GM18499 (cell line): ENCODE measurements around the gene THRSP.
"Not testable (repeated sequence)": the region's sequence is repeated elsewhere in the genome, so short reads cannot be mapped to it uniquely, and the experiment has no call there.

Experiments
- ATAC-seq: cut with Tn5 transposase; IDR thresholded peaks from one replicate; pipeline ENCODE4 v1.9.1; 2021; ENCODE audit warnings: moderate number of reproducible peaks; ENCODE audit not compliant: insufficient read depth, unreplicated experiment

The THRSP gene

DNA sequence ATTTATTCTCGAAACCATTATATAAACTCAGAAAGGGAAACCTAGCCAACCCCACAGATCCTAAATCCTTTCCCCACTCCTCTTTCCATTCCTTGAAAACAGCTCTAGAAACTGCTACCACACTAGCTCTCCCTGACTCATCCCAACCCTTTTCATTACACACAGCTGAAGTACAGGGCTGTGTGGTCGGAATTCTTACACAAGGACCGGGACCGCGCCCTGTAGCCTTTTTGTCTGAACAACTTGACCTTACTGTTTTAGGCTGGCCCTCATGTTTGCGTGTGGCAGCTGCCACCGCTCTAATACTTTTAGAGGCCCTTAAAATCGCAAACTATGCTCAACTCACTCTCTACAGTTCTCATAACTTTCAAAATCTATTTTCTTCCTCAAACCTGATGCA is 20.8 kb downstream of the THRSP start:
- ATAC-seq, result not testable (repeated sequence)

DNA sequence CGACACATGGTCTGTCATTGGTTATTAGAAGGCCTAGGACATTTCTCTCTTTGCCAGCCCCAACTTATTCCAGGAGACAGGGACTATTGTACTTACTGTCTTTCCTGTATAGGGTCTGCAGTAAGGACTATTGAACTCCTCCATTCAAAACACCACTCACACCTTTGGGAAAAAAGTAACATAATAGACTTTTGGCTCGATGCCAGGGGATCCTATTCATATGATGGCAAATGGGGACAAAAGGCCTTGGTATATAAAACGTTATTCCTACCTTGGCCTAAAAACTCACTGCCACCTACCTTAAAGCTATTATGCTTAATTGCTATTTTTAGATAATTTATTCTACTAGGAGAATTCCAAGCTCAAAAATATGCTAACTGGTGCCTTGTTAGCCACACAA is 22.3 kb downstream of the THRSP start:
- no peak for ATAC-seq

DNA sequence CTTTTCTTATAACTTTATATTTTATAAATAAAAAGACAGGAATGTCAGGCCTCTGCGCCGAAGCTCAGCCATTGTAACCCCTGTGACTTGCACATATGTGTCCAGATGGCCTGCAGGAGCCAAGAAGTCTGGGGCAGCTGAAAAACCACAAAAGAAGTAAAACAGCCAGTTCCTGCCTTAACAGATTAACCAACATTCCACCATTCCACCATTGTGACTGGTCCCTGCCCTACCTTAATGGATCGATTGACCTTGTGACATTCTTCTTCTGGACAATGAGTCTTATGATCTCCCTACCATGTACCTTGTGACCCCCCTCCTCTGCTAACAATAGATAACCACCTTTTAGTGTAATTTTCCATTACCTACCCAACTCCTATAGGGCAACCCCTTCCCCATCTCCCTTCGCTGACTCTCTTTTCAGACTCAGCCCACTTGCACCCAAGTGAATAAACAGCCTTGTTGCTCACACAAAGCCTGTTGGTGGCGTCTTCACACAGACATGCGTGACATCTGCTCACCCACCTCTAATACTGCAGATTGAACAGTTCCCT is 22.9 kb downstream of the THRSP start:
- ATAC-seq, result not testable (repeated sequence)

DNA sequence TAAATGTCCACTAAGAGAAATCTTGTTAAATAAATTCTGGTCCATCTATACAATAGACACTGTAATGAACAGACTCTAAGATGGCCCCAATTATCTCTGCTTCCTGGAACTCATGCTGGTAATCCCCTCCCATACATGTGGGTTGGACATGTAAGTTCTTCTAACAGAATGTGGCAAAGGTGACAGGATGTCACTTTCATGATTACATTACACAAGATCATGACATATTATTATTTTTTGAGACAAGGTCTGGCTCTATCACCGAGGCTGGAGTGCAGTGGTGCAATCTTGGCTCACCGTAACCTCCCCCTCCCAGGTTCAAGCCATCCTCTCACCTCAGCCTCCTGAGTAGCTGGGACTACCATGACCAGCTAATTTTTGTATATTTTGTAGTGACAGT is 30.6 kb downstream of the THRSP start:
- no peak for ATAC-seq

DNA sequence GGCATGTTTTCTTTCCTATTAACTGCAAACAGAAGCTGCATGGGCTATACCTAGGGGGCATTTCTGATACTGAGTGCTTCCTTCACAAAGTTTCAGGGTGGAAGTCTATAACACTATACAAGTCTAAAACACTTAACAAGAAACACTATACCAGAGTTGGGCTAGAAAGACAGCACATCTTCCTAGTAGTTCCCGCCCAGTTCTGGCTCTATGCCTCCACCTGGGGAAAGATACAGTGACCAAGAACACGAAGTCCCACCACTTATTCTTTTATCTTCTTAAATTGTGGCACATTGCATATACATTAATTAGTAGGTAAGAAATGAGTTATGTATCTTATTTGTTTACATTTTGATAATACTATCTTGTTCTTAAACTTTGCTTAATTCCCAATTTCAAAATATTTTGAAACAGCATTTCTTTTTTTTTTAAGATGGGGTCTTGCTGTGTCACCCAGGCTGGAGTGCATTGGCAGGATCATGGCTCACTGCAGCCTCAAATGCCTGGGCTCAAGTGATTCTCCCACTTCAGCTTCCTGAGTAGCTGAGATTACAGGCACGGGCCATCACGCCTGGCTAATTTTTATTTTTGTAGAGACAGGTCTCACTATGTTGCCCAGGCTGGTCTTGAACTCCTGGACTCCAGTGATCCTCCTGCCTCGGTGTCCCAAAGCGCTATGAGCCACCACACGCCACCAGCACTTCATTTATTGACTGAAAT is 34.2 kb downstream of the THRSP start:
- ATAC-seq, result no peak

DNA sequence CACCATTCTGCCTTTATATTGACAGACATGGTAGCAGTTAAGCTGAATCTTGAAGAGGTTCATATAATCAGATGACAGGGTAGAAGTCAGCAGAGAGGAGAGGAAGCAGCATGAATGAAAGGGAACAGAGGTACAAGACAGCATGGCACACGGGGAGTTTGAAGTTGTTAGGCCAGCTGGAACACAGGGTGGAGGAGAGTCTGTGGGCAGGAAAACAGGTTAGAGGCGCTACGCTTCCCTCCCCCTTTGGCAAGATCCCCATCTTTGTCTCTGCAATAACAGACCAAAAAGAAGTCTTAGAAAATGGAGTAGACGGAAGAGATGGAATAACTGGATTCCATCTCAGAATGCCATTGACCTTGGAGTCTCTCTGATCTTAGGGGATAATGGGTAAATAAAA is 36.0 kb downstream of the THRSP start:
- no peak for ATAC-seq

DNA sequence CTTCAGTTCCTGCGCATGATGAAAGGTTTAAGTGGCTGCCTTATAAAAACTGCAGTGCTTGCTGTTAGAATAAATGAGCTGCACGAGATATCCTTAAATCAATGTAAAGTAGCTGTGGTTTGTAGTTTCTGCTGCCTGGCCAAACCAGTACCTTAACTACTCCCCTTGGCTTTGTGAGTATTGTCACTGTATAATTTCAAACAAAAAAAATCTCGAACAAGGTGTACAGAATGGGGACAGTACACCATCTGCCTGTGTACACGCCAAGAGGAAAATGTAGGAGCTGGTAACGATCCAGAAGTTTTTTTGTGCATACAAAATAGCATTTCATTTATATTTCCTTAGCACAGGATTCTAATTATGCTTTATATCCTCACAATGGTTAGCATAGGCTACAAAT is 36.6 kb downstream of the THRSP start:
- no peak for ATAC-seq

DNA sequence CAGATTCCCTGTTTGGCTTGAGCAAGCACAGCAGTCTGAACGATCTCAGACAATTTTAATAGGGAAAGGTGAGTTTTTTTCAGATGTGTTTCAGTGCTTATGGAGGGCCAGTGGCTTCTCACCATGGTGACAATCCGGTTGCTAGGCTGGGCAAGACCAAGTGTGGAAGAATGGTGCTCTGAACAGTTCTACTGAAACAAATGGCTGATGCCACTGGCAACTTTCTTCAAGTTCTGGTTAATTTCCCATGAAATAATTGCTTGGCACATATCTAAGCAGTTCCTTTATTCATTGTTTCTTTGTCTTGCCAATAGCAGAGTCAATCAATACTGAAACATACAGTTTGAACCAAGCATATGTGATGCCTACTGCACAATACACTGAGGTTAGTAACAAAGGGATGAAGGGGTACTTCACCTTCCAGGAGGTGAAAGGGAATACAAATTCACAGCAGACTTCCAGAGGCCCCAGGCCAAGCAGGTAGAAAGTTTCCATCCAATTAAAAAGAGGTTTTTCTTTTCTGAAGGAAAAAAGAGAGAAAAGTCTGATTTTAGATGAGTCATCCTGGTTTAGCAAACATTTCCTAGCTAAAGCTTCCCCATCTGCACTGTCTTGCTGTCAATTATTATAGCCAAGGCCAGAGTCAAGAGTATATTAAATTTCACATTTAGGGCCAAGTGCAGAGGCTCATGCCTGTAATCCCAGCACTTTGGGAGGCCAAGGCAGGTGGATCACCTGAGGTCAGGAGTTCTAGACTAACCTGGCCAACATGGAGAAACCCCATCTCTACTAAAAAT is 37.2 kb downstream of the THRSP start:
- no peak for ATAC-seq

DNA sequence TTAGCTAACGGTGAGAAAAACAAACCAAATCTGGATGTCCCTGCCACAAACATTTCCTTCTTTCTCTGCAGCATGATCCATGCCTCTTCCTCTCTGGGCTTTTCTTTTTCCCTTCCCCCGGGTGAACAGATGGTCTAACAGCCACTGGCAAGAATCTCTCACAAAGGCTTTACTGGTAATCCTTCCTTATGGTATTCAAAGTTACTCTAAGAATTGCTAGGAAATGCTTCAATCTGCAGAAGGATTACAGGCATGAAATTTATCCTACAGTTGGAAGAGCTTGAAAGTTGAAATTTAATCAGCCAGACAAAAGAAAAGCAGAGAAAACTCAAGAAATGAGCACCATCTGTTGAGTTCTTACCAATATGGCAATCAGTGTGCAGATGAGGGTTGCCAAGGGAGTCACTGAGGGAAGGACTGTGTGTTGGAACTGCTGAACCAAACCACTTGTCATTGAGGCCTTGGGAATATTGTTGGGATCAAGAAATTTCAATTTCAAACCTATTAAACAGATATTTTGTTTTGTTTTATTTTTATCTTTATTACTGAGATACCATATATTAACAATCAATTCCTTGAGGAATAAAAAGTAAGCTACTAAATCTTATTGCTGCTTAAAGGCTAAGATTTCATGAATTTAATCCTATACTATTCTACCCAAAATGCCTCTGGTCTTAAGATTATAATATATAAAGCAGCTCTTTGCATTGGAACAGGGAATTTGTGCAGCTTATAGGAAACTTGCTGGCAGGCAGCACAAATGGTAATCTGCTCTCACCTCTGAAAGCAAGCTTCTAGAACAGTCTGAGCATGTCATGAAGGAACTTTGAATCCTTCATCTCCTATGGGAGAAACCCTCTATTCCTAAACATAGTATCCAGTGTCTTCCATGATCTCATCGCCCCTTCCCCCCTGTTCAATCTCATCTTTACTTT is 45.7 kb downstream of the THRSP start:
- no peak for ATAC-seq

DNA sequence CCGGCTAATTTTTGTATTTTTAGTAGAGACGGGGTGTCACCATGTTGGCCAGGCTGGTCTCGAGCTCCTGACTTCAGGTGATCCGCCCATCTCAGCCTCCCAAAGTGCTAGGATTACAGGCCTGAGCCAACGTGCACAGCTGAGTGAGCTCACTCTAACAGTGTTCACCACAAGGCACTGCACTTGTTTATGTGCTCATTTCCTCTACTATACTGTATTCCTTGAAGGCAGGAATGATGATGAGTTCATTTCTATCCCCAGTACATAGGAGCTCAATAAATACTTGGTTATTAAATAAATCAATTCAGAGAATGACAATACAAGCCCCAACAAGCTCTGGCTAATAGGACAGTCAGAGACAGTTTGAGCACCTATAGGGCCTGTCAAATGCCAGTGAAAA is 46.7 kb downstream of the THRSP start:
- no peak for ATAC-seq

DNA sequence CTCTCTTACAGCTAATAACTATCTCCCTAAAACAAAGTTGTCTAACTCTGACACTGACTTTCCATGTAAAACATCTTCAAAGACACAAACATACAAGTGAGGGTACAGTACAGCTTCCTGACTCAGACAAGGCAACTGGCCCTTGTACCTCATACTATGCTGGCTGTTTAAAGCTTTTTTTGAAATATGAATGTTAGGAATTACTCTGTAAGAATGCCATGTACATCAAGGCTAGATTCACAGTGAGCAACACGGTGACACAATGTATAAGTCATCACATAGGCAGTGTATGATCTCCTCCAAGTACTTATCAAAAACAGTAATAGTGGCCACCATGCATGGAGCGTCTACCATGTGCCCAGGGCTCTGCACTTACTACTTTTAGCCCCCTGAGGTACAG is 47.2 kb downstream of the THRSP start:
- no peak for ATAC-seq

DNA sequence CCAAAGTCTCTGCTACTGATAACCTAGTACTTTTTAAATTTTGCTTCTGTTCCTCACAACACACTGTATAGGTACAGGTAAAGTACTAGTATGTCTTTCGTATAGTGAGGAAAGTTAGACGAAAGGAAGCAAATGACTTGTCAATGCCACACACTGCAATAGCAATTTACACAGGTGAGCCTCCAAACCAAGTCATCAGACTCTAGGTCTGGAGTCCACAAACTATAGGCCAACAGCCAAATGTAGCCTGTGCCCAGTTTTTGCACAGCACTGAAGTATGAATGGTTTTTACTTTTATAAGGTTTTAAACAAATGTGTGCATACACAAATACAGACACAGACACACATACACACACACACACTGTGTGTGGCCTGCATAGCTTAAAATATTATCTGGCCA is 47.6 kb downstream of the THRSP start:
- ATAC-seq, result no peak

DNA sequence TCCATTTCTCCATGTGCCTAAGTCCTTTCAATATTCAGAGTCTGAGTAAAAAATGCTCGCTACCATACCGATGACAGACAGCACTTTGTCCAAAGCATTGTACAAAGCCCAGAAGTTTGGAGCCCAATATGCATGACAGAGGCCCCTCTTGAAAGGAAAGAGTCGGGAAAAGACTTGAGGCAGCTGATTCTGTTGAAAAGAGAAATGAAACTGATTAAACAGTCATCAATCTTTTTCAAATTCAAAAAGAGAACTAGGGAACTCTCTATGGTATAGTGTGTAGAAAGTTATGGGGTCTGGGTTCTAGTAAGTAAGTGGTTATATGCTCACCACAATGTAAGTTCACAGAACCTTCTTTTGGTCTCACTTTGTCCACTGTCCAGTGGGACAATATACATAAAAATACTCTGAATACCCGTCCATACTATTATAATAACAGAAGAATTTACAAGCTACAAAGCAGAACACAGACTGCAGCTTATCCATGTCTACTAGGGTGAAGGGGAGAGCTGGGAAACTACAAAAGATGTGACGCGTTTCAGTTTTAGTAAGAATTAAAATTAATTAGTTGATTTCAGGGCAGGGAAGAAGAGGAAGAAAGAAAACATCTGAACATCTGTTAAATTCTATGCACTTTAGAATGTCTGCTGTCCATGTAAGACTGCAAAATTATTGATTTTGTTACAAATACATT is 49.1 kb downstream of the THRSP start:
- ATAC-seq, result no peak
